Bone marrow (tissue), 2 donors: Measurements from ENCODE around the gene RPEL1.
"Not testable (repeated sequence)": the region's sequence is repeated elsewhere in the genome, so short reads cannot be mapped to it uniquely, and the experiment has no call there.

ENCODE experiments used
- DNase-seq, 2 donors: peaks; one replicate each; lab custom pipeline; 2025; lab: John Stamatoyannopoulos, UW

Gene RPEL1

DNA sequence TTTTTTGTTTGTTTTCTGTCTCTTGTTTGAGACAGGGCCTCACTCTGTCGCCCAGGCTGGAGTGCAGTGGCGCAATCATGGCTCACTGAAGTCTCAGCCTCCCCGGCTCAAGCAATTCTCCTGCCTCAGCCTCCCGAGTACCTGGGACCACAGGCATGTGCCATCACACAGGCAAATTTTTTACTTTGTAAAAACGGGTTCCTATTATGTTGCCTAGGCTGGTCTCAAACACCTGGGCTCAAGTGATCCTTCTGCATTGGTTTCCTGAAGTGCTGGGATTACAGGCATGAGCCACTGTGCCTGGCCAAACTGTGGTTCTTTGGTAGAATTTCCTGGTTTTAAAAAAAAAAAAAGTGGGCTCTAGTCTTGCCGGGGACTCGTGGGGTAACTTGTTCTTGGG is at the start of gene RPEL1:
TSS of gene RPEL1 (plus strand) at position 301 of the 400 bp plus-strand sequence. CDS start 110 bp downstream, outside the sequence.
- not testable (repeated sequence) for DNase-seq

GRCh38 chr10:103196516-103196915 is 49.2 kb upstream of the RPEL1 start:
- no peak for DNase-seq

DNA sequence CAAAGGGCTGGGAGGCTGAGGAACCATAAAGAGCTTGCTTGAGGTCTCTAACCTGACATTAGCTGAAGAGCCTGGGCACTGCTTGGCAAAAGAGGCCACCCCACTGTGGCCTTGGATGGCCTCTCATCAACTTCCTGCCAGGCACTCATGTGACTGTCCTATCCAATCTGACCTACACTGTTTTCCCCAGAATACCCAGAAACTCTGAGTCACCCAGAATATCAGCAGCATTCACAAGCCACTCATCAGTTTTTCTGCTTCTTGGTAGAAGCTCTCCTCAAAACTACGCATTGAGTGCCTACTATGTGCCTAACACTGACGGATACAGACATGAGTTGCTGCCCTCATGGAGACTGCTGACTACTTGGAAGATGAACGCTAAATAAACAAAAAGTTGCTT is 48.5 kb upstream of the RPEL1 start:
- DNase-seq = peak; percentile 10 to 79

DNA sequence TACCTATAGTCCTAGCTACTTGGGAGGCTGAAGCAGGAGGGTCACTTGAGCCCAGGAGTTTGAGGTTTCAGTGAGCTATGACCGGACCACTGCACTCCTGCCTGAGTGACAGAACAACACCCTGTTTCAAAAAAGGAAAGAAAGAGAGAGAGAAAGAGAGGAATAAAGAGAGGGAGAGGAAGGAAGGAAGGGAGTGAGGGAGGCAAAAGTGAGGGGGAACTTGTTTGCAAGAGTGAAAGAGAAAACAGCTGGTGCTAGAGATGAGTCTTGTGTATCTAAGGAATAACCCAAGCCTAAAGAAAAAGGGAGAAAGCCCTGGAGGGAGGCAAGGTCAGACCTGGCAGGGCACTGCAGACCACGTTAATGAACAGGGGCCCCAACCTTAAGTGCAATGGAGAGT is 47.8 kb upstream of the RPEL1 start:
- no peak for DNase-seq

DNA sequence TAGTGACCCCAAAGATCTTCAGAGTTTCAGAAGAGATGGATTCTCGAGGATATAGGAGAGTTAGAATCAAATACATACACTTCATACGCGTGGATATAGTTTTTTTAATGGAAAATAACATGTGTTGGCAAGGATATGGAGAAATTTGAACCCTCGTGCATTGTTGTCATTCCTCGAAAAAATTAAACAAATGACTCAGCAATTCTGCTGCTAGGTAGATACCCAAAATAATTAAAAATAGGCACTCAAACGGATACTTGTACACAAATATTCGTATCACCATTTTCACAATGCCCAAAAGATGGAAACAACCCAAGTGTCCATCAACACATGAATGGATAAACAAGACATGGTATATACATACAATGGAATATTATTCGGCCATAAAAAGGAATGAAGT is 47.0 kb upstream of the RPEL1 start:
- no peak for DNase-seq

- no peak for DNase-seq
Measured at GRCh38 chr10:103199488-103199887, 46.2 kb upstream of the RPEL1 start.

GRCh38 chr10:103202319-103202718 is 43.4 kb upstream of the RPEL1 start:
- peak in 1 of 2 donors; percentile 71 for DNase-seq

DNA sequence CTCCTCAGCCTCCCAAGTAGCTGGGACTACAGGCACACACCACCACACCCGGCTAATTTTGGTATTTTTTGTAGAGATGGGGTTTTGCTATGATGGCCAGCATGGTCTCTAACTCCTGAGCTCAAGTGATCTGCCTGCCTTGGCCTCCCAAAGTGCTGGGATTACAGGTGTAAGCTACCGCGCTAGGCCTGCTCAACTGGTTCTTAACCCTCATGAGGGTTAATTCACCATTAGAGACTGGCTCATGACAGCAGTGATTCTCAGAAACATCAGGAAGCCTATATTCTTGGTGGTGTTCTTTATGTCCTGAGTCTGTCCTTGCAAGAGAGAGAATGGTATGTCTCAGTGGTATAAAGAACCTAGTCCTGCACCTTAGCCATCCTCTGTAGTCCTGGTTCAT is 42.2 kb upstream of the RPEL1 start:
- DNase-seq = no peak

GRCh38 chr10:103204353-103205255 is 41.1 kb upstream of the RPEL1 start:
- DNase-seq = no peak

- DNase-seq = not testable (repeated sequence)
Measured at GRCh38 chr10:103205401-103205800, 40.3 kb upstream of the RPEL1 start.

- DNase-seq = not testable (repeated sequence)
Measured at GRCh38 chr10:103206715-103207114, 39.0 kb upstream of the RPEL1 start.

GRCh38 chr10:103207141-103207540 is 38.5 kb upstream of the RPEL1 start:
- no peak for DNase-seq

- DNase-seq = not testable (repeated sequence)
Measured at GRCh38 chr10:103207643-103208042, 38.0 kb upstream of the RPEL1 start.

DNA sequence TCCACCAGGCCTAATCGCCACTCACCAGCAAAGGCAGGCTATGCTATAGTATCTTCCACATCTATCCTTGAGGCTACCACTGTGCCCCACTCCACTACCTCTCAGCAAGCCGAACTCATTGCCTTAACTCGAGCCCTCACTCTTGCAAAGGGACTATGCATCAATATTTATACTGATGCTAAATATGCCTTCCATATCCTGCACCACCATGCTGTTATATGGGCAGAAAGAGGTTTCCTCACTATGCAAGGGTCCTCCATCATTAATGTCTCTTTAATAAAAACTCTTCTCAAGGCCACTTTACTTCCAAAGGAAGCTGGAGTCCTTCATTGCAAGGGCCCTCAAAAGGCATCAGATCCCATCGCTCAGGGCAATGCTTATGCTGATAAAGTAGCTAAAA is 35.4 kb upstream of the RPEL1 start:
- not testable (repeated sequence) for DNase-seq

DNA sequence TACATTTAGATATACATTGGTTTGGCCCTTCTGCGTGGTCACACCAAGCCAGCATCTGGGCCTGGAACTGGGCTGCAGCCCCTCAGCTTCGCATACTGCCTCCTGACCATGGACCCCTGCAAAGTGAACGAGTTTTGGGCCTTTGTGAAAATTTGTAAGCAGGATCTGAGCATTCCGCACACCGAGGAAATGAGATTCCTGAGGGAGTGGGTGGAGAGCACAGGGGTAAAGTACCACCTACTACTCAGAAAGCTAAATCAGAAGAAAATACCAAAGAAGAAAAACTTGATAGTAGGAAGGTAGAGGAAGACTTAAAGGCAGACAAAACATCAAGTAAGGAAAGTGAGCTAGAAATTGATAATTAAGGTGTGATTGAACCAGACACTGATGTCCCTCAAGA is 30.1 kb upstream of the RPEL1 start:
- DNase-seq = no peak

GRCh38 chr10:103216362-103216761 is 29.3 kb upstream of the RPEL1 start:
- DNase-seq = not testable (repeated sequence)

- DNase-seq = no peak
Measured at GRCh38 chr10:103224133-103224532, 21.6 kb upstream of the RPEL1 start.

GRCh38 chr10:103224721-103225120 is 21.0 kb upstream of the RPEL1 start:
- not testable (repeated sequence) for DNase-seq

- DNase-seq = no peak
Measured at GRCh38 chr10:103225939-103226338, 19.7 kb upstream of the RPEL1 start.

- DNase-seq = no peak
Measured at GRCh38 chr10:103227416-103227815, 18.3 kb upstream of the RPEL1 start.

GRCh38 chr10:103231047-103231551 is 14.6 kb upstream of the RPEL1 start:
- DNase-seq = no peak

- no peak for DNase-seq
Measured at GRCh38 chr10:103232131-103232673, 13.5 kb upstream of the RPEL1 start.
